IMR-90 (cell line): ENCODE data around the gene TMF1. TPM values are rescaled to one million over a fixed set of nuclear protein-coding genes. Genes with fewer than 3 reads are reported as not detected.

ENCODE experiments used
- ATAC-seq: fragments of 200-7000 bp; cut with Tn5 transposase; 2 replicates; pipeline ENCODE4 v1.9.1; 2020; ENCODE audit warnings: low read depth, mild to moderate bottlenecking, moderate library complexity
- BruUV-seq: library from RNA; stranded (reverse); fragments of 400-500 nt; replicated peaks from 2 replicates; lab custom pipeline; 2021; lab: Mats Ljungman, UMichigan
- CTCF ChIA-PET: fragments of 300-600 bp; formaldehyde crosslinking; extraction: SDS; loops from one replicate; lab custom pipeline; 2021; ENCODE audit warnings: antibody characterized with exemption; lab: Yijun Ruan, JAX
- POLR2A ChIA-PET: fragments of 300-600 bp; sonication (Branson Sonifier 250); formaldehyde crosslinking; loops from one replicate; lab custom pipeline; 2022; ENCODE audit warnings: antibody characterized with exemption; ENCODE audit not compliant: unreplicated experiment; lab: Charles Lee
- DNase-seq: peaks from one replicate; pipeline ENCODE4 v3.0.0; 2013
- H2AFZ ChIP-seq: replicated peaks from 2 replicates; pipeline ENCODE3; 2013; ENCODE audit warnings: low read length, mild to moderate bottlenecking; ENCODE audit not compliant: poor library complexity
- H2AK5ac ChIP-seq: 2 replicates; pipeline ENCODE4 v1.6.1; 2013; ENCODE audit warnings: low read depth, low read length, inconsistent platforms
- H2AK9ac ChIP-seq: replicated peaks from 2 replicates; pipeline ENCODE3; 2013; ENCODE audit warnings: mild to moderate bottlenecking, low read depth, low read length, moderate library complexity; ENCODE audit not compliant: poor library complexity
- H2BK120ac ChIP-seq: 2 replicates; pipeline ENCODE4 v1.6.1; 2013; ENCODE audit warnings: low read depth, low read length, inconsistent platforms
- H2BK15ac ChIP-seq: 3 replicates; pipeline ENCODE4 v1.6.1; 2013; ENCODE audit warnings: low read depth, low read length, inconsistent platforms
- H2BK20ac ChIP-seq: 2 replicates; pipeline ENCODE4 v1.6.1; 2013; ENCODE audit warnings: low read depth, mild to moderate bottlenecking, inconsistent platforms, low read length, moderate library complexity
- H2BK5ac ChIP-seq: 2 replicates; pipeline ENCODE4 v1.6.1; 2013; ENCODE audit warnings: mild to moderate bottlenecking, low read depth, low read length, inconsistent platforms; ENCODE audit not compliant: poor library complexity, severe bottlenecking
- H3K14ac ChIP-seq: replicated peaks from 2 replicates; pipeline ENCODE4 v1.6.1; 2013; ENCODE audit warnings: low read depth, low read length, inconsistent platforms
- H3K18ac ChIP-seq: 2 replicates; pipeline ENCODE4 v1.6.1; 2013; ENCODE audit warnings: low read depth, low read length, control low read depth
- H3K23ac ChIP-seq: 2 replicates; pipeline ENCODE4 v1.6.1; 2013; ENCODE audit warnings: low read depth, low read length, inconsistent platforms
- H3K27ac ChIP-seq: 2 replicates; pipeline ENCODE4 v1.5.1; 2013; ENCODE audit warnings: mild to moderate bottlenecking, control low read depth, low read length; ENCODE audit not compliant: insufficient read depth
- H3K27me3 ChIP-seq: 2 replicates; pipeline ENCODE4 v1.6.1; 2013; ENCODE audit warnings: low read length; ENCODE audit not compliant: control insufficient read depth, insufficient read depth
- H3K36me3 ChIP-seq: 2 replicates; pipeline ENCODE4 v1.6.1; 2013; ENCODE audit warnings: low read length, mixed read lengths; ENCODE audit not compliant: control insufficient read depth, insufficient read depth
- H3K4ac ChIP-seq: 2 replicates; pipeline ENCODE4 v1.6.1; 2013; ENCODE audit warnings: low read depth, low read length, inconsistent platforms
- H3K4me1 ChIP-seq: 2 replicates; pipeline ENCODE4 v1.6.1; 2013; ENCODE audit warnings: low read length, mixed read lengths; ENCODE audit not compliant: control insufficient read depth, insufficient read depth
- H3K4me2 ChIP-seq: 2 replicates; pipeline ENCODE4 v1.6.1; 2013; ENCODE audit warnings: low read depth, mild to moderate bottlenecking, control low read depth, low read length, moderate library complexity
- H3K4me3 ChIP-seq: 2 replicates; pipeline ENCODE4 v1.5.1; 2013; ENCODE audit warnings: low read depth, mild to moderate bottlenecking, control low read depth, low read length, moderate library complexity; ENCODE audit not compliant: insufficient read depth
- H3K56ac ChIP-seq: 2 replicates; pipeline ENCODE4 v1.6.1; 2013; ENCODE audit warnings: low read length, inconsistent platforms; ENCODE audit not compliant: insufficient read depth; ENCODE audit errors: extremely low read depth
- H3K79me1 ChIP-seq, 2 experiments: 2 replicates each; pipeline ENCODE4 v1.6.1; 2013; ENCODE audit warnings: low read length in 2 of 2, inconsistent platforms in 1 of 2, low read depth in 1 of 2
- H3K9ac ChIP-seq: 2 replicates; pipeline ENCODE4 v1.6.1; 2013; ENCODE audit warnings: low read depth, low read length, control low read depth
- H3K9me1 ChIP-seq: 2 replicates; pipeline ENCODE4 v1.6.1; 2013; ENCODE audit warnings: low read length, inconsistent platforms; ENCODE audit not compliant: insufficient read depth
- H3K9me3 ChIP-seq: 2 replicates; pipeline ENCODE4 v1.6.1; 2013; ENCODE audit warnings: low read length; ENCODE audit not compliant: control insufficient read depth, insufficient read depth
- H4K20me1 ChIP-seq: 2 replicates; pipeline ENCODE4 v1.6.1; 2013; ENCODE audit warnings: low read length, inconsistent platforms; ENCODE audit not compliant: insufficient read depth
- H4K5ac ChIP-seq: 2 replicates; pipeline ENCODE4 v1.6.1; 2013; ENCODE audit warnings: mild to moderate bottlenecking, low read depth, low read length, control low read depth
- H4K8ac ChIP-seq, 2 experiments: 2 replicates each; pipeline ENCODE4 v1.6.1; 2013; ENCODE audit warnings: low read depth in 2 of 2, low read length in 2 of 2, control low read depth in 1 of 2, inconsistent platforms in 1 of 2
- H4K91ac ChIP-seq: 2 replicates; pipeline ENCODE4 v1.6.1; 2013; ENCODE audit warnings: low read depth, low read length, inconsistent platforms; ENCODE audit not compliant: insufficient read depth
- BHLHE40 ChIP-seq: fragments of 150-350 bp; IDR thresholded peaks from 2 replicates; pipeline ENCODE4 v1.6.1; 2016; ENCODE audit warnings: mild to moderate bottlenecking, low read depth, low read length
- USF2 ChIP-seq: fragments of 150-350 bp; IDR thresholded peaks from 2 replicates; pipeline ENCODE4 v1.6.1; 2017; ENCODE audit warnings: mild to moderate bottlenecking, antibody characterized with exemption, low read length, low read depth
- WGBS, 2 experiments: methylation state at CpG; one replicate each; pipeline versions ENCODE4 v1.1.5 to v1.1.7; 2013; ENCODE audit warnings: missing lambda C conversion rate in 2 of 2; ENCODE audit not compliant: insufficient read length in 1 of 2; ENCODE audit errors: extremely low coverage in 2 of 2; 5-methylcytosine and 5-hydroxymethylcytosine counted together
- dilution Hi-C: fragments of 300-500 bp; cut with HindIII; formaldehyde crosslinking; loops from one replicate; pipeline ENCODE4 v1.14.3; 2018; ENCODE audit warnings: low sequenced_read_pairs; ENCODE audit not compliant: unreplicated experiment
- in situ Hi-C: fragments of 300-500 bp; cut with MboI; formaldehyde crosslinking; loops from 3 replicates; pipeline ENCODE4 v1.14.3; 2019; ENCODE audit warnings: low sequenced_read_pairs, inconsistent platforms, mixed read lengths
- intact Hi-C: fragments of 100-400 bp; cut with micrococcal nuclease; formaldehyde crosslinking; loops from 2 replicates; pipeline ENCODE4 v1.10.0; 2022
- polyA plus RNA-seq, 3 experiments: library from polyadenylated mRNA; depleted of rRNA; stranded (reverse); fragments of >200 nt; gene quantifications; 2 replicates each; pipeline ENCODE4 v1.2.3, GENCODE V29; 2012; ENCODE audit warnings: low replicate concordance in 1 of 3
- total RNA-seq: library from RNA; depleted of rRNA; stranded (reverse); fragments of >200 nt; gene quantifications from 2 replicates; pipeline ENCODE4 v1.2.3, GENCODE V29; 2012

Gene TMF1
- total and polyA plus RNA-seq, 2 of the 4 experiments (the other 2 are of a cell fraction): 12.4 to 39.1 TPM

DNA sequence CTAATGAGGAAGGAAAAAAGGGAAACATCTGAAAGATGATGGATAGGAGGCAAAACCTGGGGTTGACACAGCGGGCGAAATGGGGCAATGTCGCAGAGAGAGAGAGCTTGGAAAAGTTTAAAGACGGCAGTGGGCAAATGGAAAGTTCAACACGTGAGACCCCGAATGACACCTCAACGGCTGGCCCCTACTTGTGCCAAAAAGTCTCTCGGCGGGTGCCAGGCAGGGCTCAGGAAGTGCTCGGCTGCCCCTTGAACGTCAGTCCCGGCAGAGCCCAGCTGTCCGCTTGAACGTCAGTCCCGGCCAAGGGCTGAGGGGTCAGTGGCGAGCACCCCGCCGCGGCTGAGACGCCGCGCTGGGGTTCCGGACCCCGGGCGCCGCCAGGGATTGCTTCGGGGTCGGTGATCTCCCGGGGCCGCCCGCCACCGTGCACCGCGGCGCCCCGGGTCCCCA, 39.3 kb downstream of the TMF1 start:
- Histone ChIP-seq H3K18ac (peak overlapping the region; percentile 69), H3K9me1 (peaks cover 7% of the 10 kb centered on the region), H3K14ac (peak overlapping the region; percentile 53), H3K4me3 (peak overlapping the region; percentile 66), H4K8ac (peak overlapping the region; percentile 52 to 80), H3K9me3 (no peaks in the 10 kb centered on the region), H2AK9ac (peak overlapping the region; percentile 83), H3K27ac (peak overlapping the region; percentile 93), H3K56ac (peak overlapping the region; percentile 81), H2BK5ac (peak overlapping the region; percentile 73), H2AK5ac (peak overlapping the region; percentile 73), H4K5ac (peak overlapping the region; percentile 19), H4K91ac (peak overlapping the region; percentile 72), H2BK15ac (no peak overlapping the region; the same call in 1 of the 3 replicates), H3K9ac (peak overlapping the region; percentile 66), H2AFZ (peak overlapping the region; percentile 98), H3K79me1 (peaks cover 9 to 50% of the 10 kb centered on the region in 2 experiments), H2BK120ac (peak overlapping the region; percentile 30), H3K27me3 (no peaks in the 10 kb centered on the region), H3K4me2 (peak overlapping the region; percentile 72), H3K23ac (peak overlapping the region; percentile 84), H3K4me1 (peaks cover 10% of the 10 kb centered on the region), H2BK20ac (no peak overlapping the region; the same call in 1 of the 2 replicates), H3K4ac (peak overlapping the region; percentile 73), H3K36me3 (peaks cover 10% of the 10 kb centered on the region), H4K20me1 (no peaks in the 10 kb centered on the region)
- ATAC-seq: peak; percentile 37; the same call in 1 of the 2 replicates
- in situ Hi-C loops: no loop called here
- no peak for TF ChIP-seq USF2
- peak; percentile 65 for TF ChIP-seq BHLHE40
- WGBS, 2 experiments: 1% methylated on average over 33 of the region's 36 CpGs; no CpG with 5 or more reads in 1 of the 2 experiments
- dilution Hi-C loops: no loop called here
- peak; percentile 67 for DNase-seq
- BruUV-seq: no TSS peak
- ChIA-PET POLR2A (no interaction called here), CTCF (interaction anchor here (0.7 kb wide), 1 partner anchor 1315 kb away, joined by 3 read pairs; no protein-coding TSS in a partner anchor)
- intact Hi-C loops: no loop called here
